NCI-H226 (cell line): ENCODE data around the gene MT1B.
"Not testable (repeated sequence)": the region's sequence is repeated elsewhere in the genome, so short reads cannot be mapped to it uniquely, and the experiment has no call there.

Experiments used
- DNase-seq: peaks from one replicate; pipeline ENCODE4 v3.0.0-alpha.2; 2015

MT1B gene

GRCh38 chr16:56639045-56639444 is 12.6 kb upstream of the MT1B start:
- DNase-seq, result no peak

GRCh38 chr16:56640076-56640475 is 11.6 kb upstream of the MT1B start:
- DNase-seq, result no peak

- no peak for DNase-seq
Measured at GRCh38 chr16:56641166-56641565, 10.5 kb upstream of the MT1B start.

- DNase-seq, result peak; percentile 88
Measured at GRCh38 chr16:56643080-56643778, 8.5 kb upstream of the MT1B start.

- DNase-seq, result no peak
Measured at GRCh38 chr16:56643833-56644232, 7.9 kb upstream of the MT1B start.

- DNase-seq, result no peak
Measured at GRCh38 chr16:56645311-56645710, 6.4 kb upstream of the MT1B start.

GRCh38 chr16:56645838-56646237 is 5.8 kb upstream of the MT1B start:
- DNase-seq, result no peak

GRCh38 chr16:56647641-56648431 is 3.9 kb upstream of the MT1B start:
- DNase-seq, result no peak

- no peak for DNase-seq
Measured at GRCh38 chr16:56649271-56649670, 2.4 kb upstream of the MT1B start.

- no peak for DNase-seq
Measured at GRCh38 chr16:56649820-56650219, 1.9 kb upstream of the MT1B start.

GRCh38 chr16:56652600-56652999 is 914 bp downstream of the MT1B start:
- no peak for DNase-seq

GRCh38 chr16:56653218-56653617 is 1.5 kb downstream of the MT1B start:
- DNase-seq, result no peak

- DNase-seq, result peak; percentile 72
Measured at GRCh38 chr16:56657555-56658326, 6.1 kb downstream of the MT1B start, which contains the start of gene MT1F. Gene MT1F, plus strand, starts transcription at chr16:56657959. Its CDS starts 100 bp downstream, at chr16:56658059.

GRCh38 chr16:56658327-56658875 is 6.7 kb downstream of the MT1B start:
- DNase-seq, result no peak

- DNase-seq, result no peak
Measured at GRCh38 chr16:56662357-56663354, 11.0 kb downstream of the MT1B start.

- no peak for DNase-seq
Measured at GRCh38 chr16:56664506-56664905, 12.8 kb downstream of the MT1B start.

GRCh38 chr16:56665286-56666261 is 13.9 kb downstream of the MT1B start:
- not testable (repeated sequence) for DNase-seq

- no peak for DNase-seq
Measured at GRCh38 chr16:56667581-56668571, 16.2 kb downstream of the MT1B start, which contains the start of gene MT1G. Gene MT1G, minus strand, starts transcription at chr16:56668065. Its CDS starts 72 bp downstream, at chr16:56667993.
